ENCODE data around the gene IKZF2. TPM values are rescaled to one million over a fixed set of nuclear protein-coding genes. Genes with fewer than 3 reads are reported as not detected.

The IKZF2 gene
- total and polyA plus RNA-seq, 2 donors (not counting 3 experiments of a cell fraction or from before 2014, with no cell fraction given), result 0.08 to 0.46 TPM

DNA sequence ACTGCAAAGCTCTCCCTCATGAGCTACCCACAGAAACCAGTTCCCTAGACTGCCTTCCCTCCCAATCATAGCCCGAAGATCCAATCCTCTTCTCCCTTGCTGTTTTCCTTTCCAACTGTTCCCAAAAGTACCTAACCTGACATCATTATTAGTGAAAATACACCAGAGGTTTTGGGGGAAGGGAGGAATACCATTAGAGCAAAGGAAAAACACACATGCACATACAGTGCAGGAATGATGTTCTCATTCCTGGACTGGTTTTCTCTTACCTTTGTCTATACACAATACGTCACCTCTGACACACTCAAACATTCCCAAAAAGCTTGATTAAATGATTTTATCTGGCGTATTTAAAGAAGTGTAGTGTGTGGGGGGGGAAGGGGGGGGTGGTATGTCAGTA is 46.2 kb downstream of the IKZF2 start:
- Histone ChIP-seq H3K79me2 (ENCODE audit: control insufficient read depth, insufficient read depth, low read length) (no peaks in the 10 kb centered on the region), H3K9me1 (replicated peaks; ENCODE audit: control insufficient read depth, extremely low read depth, insufficient read depth, low read length) (no peaks in the 10 kb centered on the region), H4K20me1 (replicated peaks; ENCODE audit: control insufficient read depth, extremely low read depth, insufficient read depth, low read length) (no peaks in the 10 kb centered on the region), H3K27ac (ENCODE audit: insufficient read depth, low read depth, low read length) (no peak overlapping the region), H3K36me3 (ENCODE audit: control insufficient read depth in 2 of 2, extremely low read depth in 1 of 2, insufficient read depth in 2 of 2, low read length in 2 of 2) (no peaks in the 10 kb centered on the region), H3K4me3 (replicated peaks in 1 of 3; ENCODE audit: insufficient read depth in 1 of 3, low read depth in 1 of 3, low read length in 3 of 3) (no peak overlapping the region), H3K27me3 (ENCODE audit: control insufficient read depth in 2 of 2, insufficient read depth in 2 of 2, low read length in 2 of 2) (no peaks in the 10 kb centered on the region), H3K9me3 (replicated peaks; ENCODE audit: control insufficient read depth, insufficient read depth, low read length) (no peaks in the 10 kb centered on the region), H3K9ac (replicated peaks; ENCODE audit: extremely low read depth, insufficient read depth, low read length) (no peak overlapping the region), H3K4me2 (ENCODE audit: insufficient read depth, low read length) (no peak overlapping the region), H3K4me1 (ENCODE audit: control insufficient read depth, extremely low read depth, insufficient read depth, low read length) (no peaks in the 10 kb centered on the region), H2AFZ (ENCODE audit: low read depth, low read length) (no peak overlapping the region)
- TF ChIP-seq EZH2 (IDR thresholded peaks at IDR 0.05; ENCODE audit: borderline replicate concordance, low read depth, low read length, severe bottlenecking) (no peak), GATA2 (IDR thresholded peaks at IDR 0.05; ENCODE audit: insufficient read depth, insufficient read length, low read depth, low read length) (no peak), FOS (IDR thresholded peaks at IDR 0.05; ENCODE audit: borderline replicate concordance, insufficient read depth, low read length) (no peak), JUN (IDR thresholded peaks at IDR 0.05; ENCODE audit: borderline replicate concordance, insufficient read depth, insufficient read length, low read depth) (no peak), MAX (IDR thresholded peaks at IDR 0.05; ENCODE audit: insufficient read depth, insufficient read length) (no peak), POLR2AphosphoS5 (IDR thresholded peaks at IDR 0.05; ENCODE audit: insufficient read depth, low read depth, low read length) (no peak), MYC (IDR thresholded peaks at IDR 0.05; ENCODE audit: low read depth, low read length) (no peak), POLR2A (IDR thresholded peaks at IDR 0.05; ENCODE audit: low read depth, low read length) (no peak), CTCF (IDR thresholded peaks at IDR 0.05; ENCODE audit: extremely low read depth in 1 of 2, insufficient read depth in 1 of 2, low read depth in 1 of 2, low read length in 2 of 2) (no peak)
- no peak for FAIRE-seq
- dilution Hi-C loops (cut with MboI; ENCODE audit: extremely low pct_ligation_motif_present, low sequenced_read_pairs), result no loop called here
- POLR2A ChIA-PET, result no interaction called here
- BruUV-seq (replicated peaks), result no TSS peak
- no peak for DNase-seq (ENCODE audit: low read depth, low spot score)
- CTCF ChIA-PET, result interaction anchor here (1.0 kb wide), 1 partner anchor 48 kb away, joined by 3 read pairs; no protein-coding TSS in a partner anchor
- intact Hi-C loops (cut with micrococcal nuclease), result no loop called here

Measured in endothelial cell of umbilical vein (primary cell).